ENCODE measurements around the gene UACA.

DNA sequence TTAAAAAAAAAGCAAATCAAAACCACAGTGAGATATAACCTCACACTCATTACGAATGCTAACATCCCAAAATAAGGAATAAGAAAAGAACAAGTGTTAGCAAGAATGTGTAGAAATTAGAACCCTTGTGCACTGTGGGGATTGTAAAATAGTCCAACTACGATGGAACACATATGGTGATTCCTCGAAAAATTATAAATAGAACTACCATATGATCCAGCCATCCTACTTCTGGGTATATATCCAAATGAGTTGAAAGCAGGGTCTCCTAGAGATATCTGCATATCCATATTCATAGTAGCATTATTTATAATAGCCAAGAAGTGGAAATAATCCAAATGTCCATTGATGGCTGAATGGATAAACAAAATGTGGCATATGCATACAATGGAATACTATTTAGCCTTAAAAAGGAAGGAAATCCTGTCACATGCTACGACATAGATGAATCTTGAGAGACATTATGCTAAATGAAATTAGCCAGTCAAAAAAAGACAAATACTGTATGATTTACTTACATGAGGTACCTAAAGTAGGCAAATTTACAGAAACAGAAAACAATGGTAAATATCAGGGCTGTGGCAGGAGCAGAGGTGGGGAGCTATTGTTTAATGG, 55.6 kb downstream of the UACA start:
- TF ChIP-seq, protein P1, sequence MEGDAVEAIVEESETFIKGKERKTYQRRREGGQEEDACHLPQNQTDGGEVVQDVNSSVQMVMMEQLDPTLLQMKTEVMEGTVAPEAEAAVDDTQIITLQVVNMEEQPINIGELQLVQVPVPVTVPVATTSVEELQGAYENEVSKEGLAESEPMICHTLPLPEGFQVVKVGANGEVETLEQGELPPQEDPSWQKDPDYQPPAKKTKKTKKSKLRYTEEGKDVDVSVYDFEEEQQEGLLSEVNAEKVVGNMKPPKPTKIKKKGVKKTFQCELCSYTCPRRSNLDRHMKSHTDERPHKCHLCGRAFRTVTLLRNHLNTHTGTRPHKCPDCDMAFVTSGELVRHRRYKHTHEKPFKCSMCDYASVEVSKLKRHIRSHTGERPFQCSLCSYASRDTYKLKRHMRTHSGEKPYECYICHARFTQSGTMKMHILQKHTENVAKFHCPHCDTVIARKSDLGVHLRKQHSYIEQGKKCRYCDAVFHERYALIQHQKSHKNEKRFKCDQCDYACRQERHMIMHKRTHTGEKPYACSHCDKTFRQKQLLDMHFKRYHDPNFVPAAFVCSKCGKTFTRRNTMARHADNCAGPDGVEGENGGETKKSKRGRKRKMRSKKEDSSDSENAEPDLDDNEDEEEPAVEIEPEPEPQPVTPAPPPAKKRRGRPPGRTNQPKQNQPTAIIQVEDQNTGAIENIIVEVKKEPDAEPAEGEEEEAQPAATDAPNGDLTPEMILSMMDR (IDR thresholded peaks at IDR 0.05), result no peak
- TF ChIP-seq POLR2A (IDR thresholded peaks at IDR 0.05) (no peak), EP300 (IDR thresholded peaks at IDR 0.05) (no peak)

Measured in ovary (tissue), 3 donors.